Karpas-422 (cell line): ENCODE measurements around the gene CPT1B. TPM values are rescaled to one million over a fixed set of nuclear protein-coding genes. Genes with fewer than 3 reads are reported as not detected.

ENCODE experiments used
- DNase-seq: peaks from one replicate; pipeline ENCODE4 v3.0.0-alpha.2; 2015
- H2AFZ ChIP-seq: fragments of 200-600 bp; sonication (generic); 2 replicates; pipeline ENCODE4 v1.6.1; 2014; ENCODE audit warnings: antibody characterized with exemption, low read length, mixed read lengths
- H3K27ac ChIP-seq: fragments of 200-600 bp; sonication (generic); 2 replicates; pipeline ENCODE4 v1.5.1; 2014; ENCODE audit warnings: mild to moderate bottlenecking, low read length, moderate library complexity
- H3K27me3 ChIP-seq: fragments of 200-600 bp; sonication (generic); 2 replicates; pipeline ENCODE4 v1.6.1; 2014; ENCODE audit warnings: low read length, mixed read lengths
- H3K36me3 ChIP-seq: fragments of 200-600 bp; sonication (generic); 2 replicates; pipeline ENCODE4 v1.6.1; 2014; ENCODE audit warnings: low read length, mixed read lengths; ENCODE audit not compliant: insufficient read depth
- H3K4me1 ChIP-seq: fragments of 200-600 bp; sonication (generic); 2 replicates; pipeline ENCODE4 v1.6.1; 2014; ENCODE audit warnings: mild to moderate bottlenecking, low read length, mixed read lengths
- H3K4me2 ChIP-seq: fragments of 200-600 bp; sonication (generic); 2 replicates; pipeline ENCODE4 v1.6.1; 2014; ENCODE audit warnings: low read length, low read depth, mild to moderate bottlenecking; ENCODE audit not compliant: poor library complexity, severe bottlenecking
- H3K4me3 ChIP-seq: fragments of 200-600 bp; sonication (generic); 2 replicates; pipeline ENCODE4 v1.5.1; 2014; ENCODE audit warnings: mild to moderate bottlenecking, antibody characterized with exemption, low read length, mixed read lengths
- H3K79me2 ChIP-seq: fragments of 200-600 bp; sonication (generic); 2 replicates; pipeline ENCODE4 v1.6.1; 2014; ENCODE audit warnings: mild to moderate bottlenecking, low read length, mixed read lengths
- H3K9ac ChIP-seq: fragments of 200-600 bp; sonication (generic); 2 replicates; pipeline ENCODE4 v1.6.0; 2014; ENCODE audit warnings: low read length
- H3K9me2 ChIP-seq: fragments of 200-600 bp; sonication (generic), shearing (Covaris generic); replicated peaks from 2 replicates; pipeline ENCODE4 v1.6.0; 2014; ENCODE audit warnings: mild to moderate bottlenecking, low read length, moderate library complexity; ENCODE audit not compliant: insufficient read depth
- H3K9me3 ChIP-seq: fragments of 300-700, 200-600 bp; sonication (generic); 2 replicates; pipeline ENCODE4 v1.6.1; 2014; ENCODE audit warnings: low read length, mixed read lengths
- H4K20me1 ChIP-seq: fragments of 200-600 bp; sonication (generic); 2 replicates; pipeline ENCODE4 v1.6.1; 2014; ENCODE audit warnings: mild to moderate bottlenecking, antibody characterized with exemption, low read length, low read depth; ENCODE audit not compliant: insufficient read depth
- total RNA-seq: library from RNA; depleted of rRNA; stranded (reverse); fragments of >200 nt; shearing (Covaris generic); gene quantifications from 2 replicates; pipeline ENCODE4 v1.2.3, GENCODE V29; 2014; ENCODE audit warnings: low replicate concordance

Gene CPT1B
- total RNA-seq, 1 experiment from 2014 or later = 50.3 TPM

GRCh38 chr22:50562523-50563412, 15.5 kb downstream of the CPT1B start, which contains the start of gene SYCE3:
SYCE3 (minus strand) TSS chr22:50562919; CDS start chr22:50556405, 6,514 bp downstream.
- H4K20me1 ChIP-seq = no peaks in the 10 kb centered on the region
- H3K9me3 ChIP-seq = no peaks in the 10 kb centered on the region
- peaks cover 9% of the 10 kb centered on the region for H3K4me1 ChIP-seq
- H3K27me3 ChIP-seq = no peaks in the 10 kb centered on the region
- no peaks in the 10 kb centered on the region for H3K9me2 ChIP-seq
- H3K4me3 ChIP-seq = peak within 1 kb of the TSS; percentile 96
- no peaks in the 10 kb centered on the region for H3K36me3 ChIP-seq
- peak within 1 kb of the TSS; percentile 100 for H3K4me2 ChIP-seq
- no peaks in the 10 kb centered on the region for H3K79me2 ChIP-seq
- peak; percentile 99 for DNase-seq
- H3K27ac ChIP-seq = no peak within 1 kb of the TSS
- peak within 1 kb of the TSS; percentile 85 for H3K9ac ChIP-seq
- peak within 1 kb of the TSS; percentile 95 for H2AFZ ChIP-seq

DNA sequence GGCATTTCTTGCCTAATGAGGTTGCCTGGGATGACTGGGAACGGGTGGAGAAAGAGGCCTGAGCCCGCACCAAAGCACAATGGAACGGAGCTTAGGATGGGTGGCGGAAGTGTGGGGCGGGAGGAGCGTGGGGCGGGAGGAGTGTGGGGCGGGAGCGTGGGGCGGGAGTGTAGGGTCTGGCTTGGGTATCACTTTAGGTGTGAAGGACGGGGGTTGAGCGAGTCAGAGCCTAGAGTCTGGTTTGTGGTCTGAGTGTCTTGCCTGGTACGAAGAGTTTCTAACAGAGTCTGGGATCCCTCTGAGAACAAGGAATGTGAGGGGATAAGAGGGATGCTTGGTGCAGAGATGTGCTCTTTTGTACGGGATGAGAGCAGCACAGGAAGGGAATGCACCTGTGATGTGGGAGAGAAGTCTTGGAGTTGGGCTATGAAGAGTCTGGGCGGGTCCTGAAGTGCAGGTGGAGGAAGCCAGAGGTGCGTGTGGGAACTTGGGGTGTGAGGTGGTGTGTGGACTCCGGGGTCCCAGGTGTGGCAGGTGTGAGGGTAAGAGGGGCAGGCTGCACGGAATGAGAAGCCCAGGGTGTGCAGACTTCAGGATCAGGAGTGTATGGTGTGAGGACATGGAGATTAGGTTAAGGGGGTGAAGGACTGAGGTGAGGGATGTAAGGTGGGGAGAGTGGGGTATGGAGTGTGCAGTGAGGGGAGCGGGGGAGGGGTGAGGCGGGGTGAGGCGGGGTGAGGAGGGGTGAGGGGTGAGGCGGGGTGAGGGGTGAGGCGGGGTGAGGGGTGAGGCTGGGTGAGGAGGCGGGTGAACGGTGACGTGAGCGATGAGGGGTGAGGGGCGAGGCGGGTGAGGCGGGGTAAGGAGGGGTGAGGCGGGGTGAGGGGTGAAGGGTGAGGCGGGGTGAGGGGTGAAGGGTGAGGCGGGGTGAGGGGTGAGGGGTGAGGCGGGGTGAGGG, 16.5 kb downstream of the CPT1B start:
- Histone ChIP-seq H3K36me3 (no peaks in the 10 kb centered on the region), H4K20me1 (no peaks in the 10 kb centered on the region), H3K4me2 (no peak overlapping the region), H2AFZ (no peak overlapping the region), H3K9me2 (no peaks in the 10 kb centered on the region), H3K9ac (no peak overlapping the region), H3K27me3 (no peaks in the 10 kb centered on the region), H3K27ac (no peak overlapping the region), H3K9me3 (no peaks in the 10 kb centered on the region), H3K4me1 (peaks cover 9% of the 10 kb centered on the region), H3K79me2 (no peaks in the 10 kb centered on the region), H3K4me3 (no peak overlapping the region)
- DNase-seq = no peak

- H3K79me2 ChIP-seq = no peaks in the 10 kb centered on the region
- no peak for DNase-seq
These were observed 18.2 kb downstream of the CPT1B start for GRCh38 chr22:50560034-50560433.

GRCh38 chr22:50556703-50557102, 21.5 kb downstream of the CPT1B start:
- Histone ChIP-seq H3K9me3 (no peaks in the 10 kb centered on the region), H3K4me1 (no peaks in the 10 kb centered on the region), H4K20me1 (no peaks in the 10 kb centered on the region), H2AFZ (no peak overlapping the region), H3K9ac (no peak overlapping the region), H3K79me2 (no peaks in the 10 kb centered on the region), H3K27me3 (no peaks in the 10 kb centered on the region), H3K27ac (no peak overlapping the region), H3K36me3 (no peaks in the 10 kb centered on the region), H3K4me2 (no peak overlapping the region), H3K9me2 (no peaks in the 10 kb centered on the region), H3K4me3 (no peak overlapping the region)
- DNase-seq = no peak

More at GRCh38 chr22:50560034-50560433, 18.2 kb downstream of the CPT1B start:
- Histone ChIP-seq H3K9me2 (no peaks in the 10 kb centered on the region), H3K9me3 (no peaks in the 10 kb centered on the region), H3K4me2 (no peak overlapping the region), H3K36me3 (no peaks in the 10 kb centered on the region), H4K20me1 (no peaks in the 10 kb centered on the region), H3K27ac (no peak overlapping the region), H3K27me3 (no peaks in the 10 kb centered on the region), H3K4me3 (no peak overlapping the region), H2AFZ (no peak overlapping the region), H3K9ac (no peak overlapping the region), H3K4me1 (peaks cover 9% of the 10 kb centered on the region)

DNA sequence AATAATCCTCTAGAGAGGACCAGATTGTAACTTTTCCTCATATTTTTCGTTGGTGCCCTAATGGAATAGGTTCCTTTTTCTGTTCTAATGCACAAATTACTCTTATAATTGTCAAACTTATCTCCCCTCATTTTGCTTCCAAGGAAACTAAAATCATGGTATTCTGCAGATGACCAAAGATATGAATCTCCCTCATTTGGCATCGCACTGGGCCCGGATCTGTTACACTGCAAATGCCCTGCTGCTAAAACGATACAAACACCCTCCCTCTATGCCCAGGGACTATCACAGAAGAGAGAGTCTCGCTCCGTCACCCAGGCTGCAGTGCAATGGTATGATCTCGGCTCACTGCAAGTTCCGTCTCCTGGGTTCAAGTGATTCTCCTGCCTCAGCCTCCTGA, 24.9 kb downstream of the CPT1B start:
- no peaks in the 10 kb centered on the region for H3K27me3 ChIP-seq
- no peak for DNase-seq
- H3K9me2 ChIP-seq = no peaks in the 10 kb centered on the region
- no peak overlapping the region for H3K4me2 ChIP-seq
- H4K20me1 ChIP-seq = no peaks in the 10 kb centered on the region
- H2AFZ ChIP-seq = no peak overlapping the region
- H3K4me1 ChIP-seq = peaks cover 13% of the 10 kb centered on the region
- no peak overlapping the region for H3K9ac ChIP-seq
- H3K4me3 ChIP-seq = no peak overlapping the region
- H3K9me3 ChIP-seq = no peaks in the 10 kb centered on the region
- no peaks in the 10 kb centered on the region for H3K36me3 ChIP-seq
- H3K79me2 ChIP-seq = no peaks in the 10 kb centered on the region
- no peak overlapping the region for H3K27ac ChIP-seq

GRCh38 chr22:50551160-50551752, 27.0 kb downstream of the CPT1B start:
- Histone ChIP-seq H3K9me2 (no peaks in the 10 kb centered on the region), H3K4me3 (no peak overlapping the region), H3K4me1 (peaks cover 22% of the 10 kb centered on the region), H3K9me3 (no peaks in the 10 kb centered on the region), H3K4me2 (no peak overlapping the region), H3K79me2 (no peaks in the 10 kb centered on the region), H2AFZ (no peak overlapping the region), H4K20me1 (no peaks in the 10 kb centered on the region), H3K9ac (no peak overlapping the region), H3K27ac (no peak overlapping the region), H3K36me3 (no peaks in the 10 kb centered on the region), H3K27me3 (no peaks in the 10 kb centered on the region)
- no peak for DNase-seq

DNA sequence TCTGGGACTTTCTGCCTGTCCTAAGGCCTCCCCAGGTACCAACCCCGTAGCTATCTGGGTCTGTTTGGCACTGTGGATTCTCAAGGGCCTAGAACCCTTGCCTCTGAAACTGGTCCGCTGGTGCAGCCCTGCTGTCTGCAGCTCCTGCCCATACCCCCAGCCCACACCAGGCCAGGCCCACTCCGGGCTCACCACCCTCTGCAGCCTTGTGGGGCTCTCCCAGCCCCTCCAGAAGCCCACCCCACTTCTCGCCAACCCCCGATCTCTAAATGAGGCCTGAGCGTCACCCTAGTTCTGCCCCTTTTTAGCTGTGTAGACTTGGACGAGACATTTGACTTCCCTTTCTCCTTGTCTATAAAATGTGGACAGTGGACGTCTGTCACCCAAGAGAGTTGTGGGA, 27.8 kb downstream of the CPT1B start:
- H3K4me1 ChIP-seq = peaks cover 22% of the 10 kb centered on the region
- no peak overlapping the region for H2AFZ ChIP-seq
- H3K9me2 ChIP-seq = no peaks in the 10 kb centered on the region
- H3K4me3 ChIP-seq = no peak overlapping the region
- H3K9me3 ChIP-seq = no peaks in the 10 kb centered on the region
- DNase-seq = no peak
- H3K36me3 ChIP-seq = no peaks in the 10 kb centered on the region
- no peaks in the 10 kb centered on the region for H3K79me2 ChIP-seq
- no peak overlapping the region for H3K4me2 ChIP-seq
- no peak overlapping the region for H3K27ac ChIP-seq
- H3K9ac ChIP-seq = no peak overlapping the region
- H4K20me1 ChIP-seq = no peaks in the 10 kb centered on the region
- H3K27me3 ChIP-seq = no peaks in the 10 kb centered on the region
